HEK293T (cell line): ENCODE measurements around the gene ZBED4.

Experiments used
- BHLHE40 ChIP-seq: fragments of 450-650 bp; IDR thresholded peaks from 2 replicates; pipeline ENCODE4 v1.6.1; 2016; ENCODE audit warnings: mild to moderate bottlenecking, moderate library complexity, borderline replicate concordance
- ELF4 ChIP-seq: fragments of 450-650 bp; IDR thresholded peaks from 2 replicates; pipeline ENCODE4 v1.6.1; 2017; ENCODE audit warnings: antibody characterized with exemption
- FOXA1 ChIP-seq: fragments of 450-650 bp; IDR thresholded peaks from 2 replicates; pipeline ENCODE4 v1.6.1; 2016; ENCODE audit warnings: mild to moderate bottlenecking
- FOXK2 ChIP-seq: fragments of 450-650 bp; IDR thresholded peaks from 2 replicates; pipeline ENCODE4 v1.6.1; 2016; ENCODE audit warnings: mild to moderate bottlenecking
- FOXM1 ChIP-seq: fragments of 450-650 bp; IDR thresholded peaks from 2 replicates; pipeline ENCODE4 v1.6.1; 2017; ENCODE audit warnings: mild to moderate bottlenecking, borderline replicate concordance
- NFRKB ChIP-seq: fragments of 450-650 bp; IDR thresholded peaks from 2 replicates; pipeline ENCODE4 v1.6.1; 2016; ENCODE audit warnings: mild to moderate bottlenecking, moderate library complexity
- SP1 ChIP-seq: fragments of 450-650 bp; IDR thresholded peaks from 2 replicates; pipeline ENCODE4 v1.6.1; 2017
- TF ChIP-seq, protein P1 (sequence below): fragments of 450-650 bp; IDR thresholded peaks from 2 replicates; pipeline ENCODE4 v1.6.1; 2016

DNA sequence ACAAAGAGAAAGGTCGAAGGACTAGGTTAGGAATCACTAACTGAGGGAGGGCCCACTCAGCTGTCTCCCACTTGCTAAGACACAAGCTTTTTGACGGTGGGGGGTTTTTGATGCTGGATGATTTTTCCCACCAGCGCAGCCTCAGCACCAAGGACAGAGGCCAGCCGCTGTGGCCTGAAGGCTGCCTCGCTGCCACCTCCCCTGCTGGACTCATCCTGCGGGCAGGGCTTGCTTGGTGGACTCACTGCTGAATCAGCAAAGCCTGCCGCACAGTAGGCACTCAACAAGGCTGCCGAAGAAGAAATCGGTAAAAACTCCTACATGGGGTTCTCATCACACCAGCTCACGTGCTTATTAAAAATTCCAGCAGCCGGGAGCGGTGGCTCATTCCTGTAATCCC lies 62.0 kb downstream of the ZBED4 start:
- TF ChIP-seq FOXK2 (no peak), FOXM1 (no peak), FOXA1 (no peak), BHLHE40 (no peak), SP1 (no peak), NFRKB (no peak), ELF4 (no peak)
- TF ChIP-seq, protein P1, sequence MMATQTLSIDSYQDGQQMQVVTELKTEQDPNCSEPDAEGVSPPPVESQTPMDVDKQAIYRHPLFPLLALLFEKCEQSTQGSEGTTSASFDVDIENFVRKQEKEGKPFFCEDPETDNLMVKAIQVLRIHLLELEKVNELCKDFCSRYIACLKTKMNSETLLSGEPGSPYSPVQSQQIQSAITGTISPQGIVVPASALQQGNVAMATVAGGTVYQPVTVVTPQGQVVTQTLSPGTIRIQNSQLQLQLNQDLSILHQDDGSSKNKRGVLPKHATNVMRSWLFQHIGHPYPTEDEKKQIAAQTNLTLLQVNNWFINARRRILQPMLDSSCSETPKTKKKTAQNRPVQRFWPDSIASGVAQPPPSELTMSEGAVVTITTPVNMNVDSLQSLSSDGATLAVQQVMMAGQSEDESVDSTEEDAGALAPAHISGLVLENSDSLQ = no peak
